Measurements from ENCODE around the gene AP3M1. TPM values are rescaled to one million over a fixed set of nuclear protein-coding genes. Genes with fewer than 3 reads are reported as not detected.

Gene AP3M1
- total RNA-seq, 4 donors from 2014 or later, result 23.0 to 26.1 (median 24.3) TPM

DNA sequence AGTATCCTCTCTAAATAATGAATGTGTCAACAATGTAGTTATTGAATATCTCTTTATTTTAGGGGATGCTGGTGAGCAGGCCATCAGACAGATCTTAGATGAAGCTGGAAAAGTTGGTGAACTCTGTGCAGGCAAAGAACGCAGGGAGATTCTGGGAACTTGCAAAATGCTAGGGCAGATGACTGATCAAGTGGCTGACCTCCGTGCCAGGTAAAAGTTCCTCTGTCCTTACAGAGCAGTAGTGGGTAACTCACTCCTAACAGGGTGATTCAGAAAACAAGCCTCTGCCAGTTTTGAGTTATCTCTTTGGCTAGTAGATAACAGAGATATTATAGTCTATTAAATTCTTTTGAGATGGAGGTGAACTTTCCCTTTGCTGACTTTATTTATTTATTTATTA lies 67.3 kb downstream of the AP3M1 start:
- no peak for DNase-seq
- Histone ChIP-seq H3K27me3 (no peaks in the 10 kb centered on the region), H3K36me3 (peaks cover 0 to 47% (median 3%) of the 10 kb centered on the region in 3 donors), H3K4me3 (no peak overlapping the region), H3K4me1 (peaks cover 0 to 27% (median 0%) of the 10 kb centered on the region in 3 donors), H3K9me3 (no peaks in the 10 kb centered on the region), H3K27ac (no peak overlapping the region)
- TF ChIP-seq POLR2A (IDR thresholded peaks at IDR 0.05), result no peak
- TF ChIP-seq, protein P1, sequence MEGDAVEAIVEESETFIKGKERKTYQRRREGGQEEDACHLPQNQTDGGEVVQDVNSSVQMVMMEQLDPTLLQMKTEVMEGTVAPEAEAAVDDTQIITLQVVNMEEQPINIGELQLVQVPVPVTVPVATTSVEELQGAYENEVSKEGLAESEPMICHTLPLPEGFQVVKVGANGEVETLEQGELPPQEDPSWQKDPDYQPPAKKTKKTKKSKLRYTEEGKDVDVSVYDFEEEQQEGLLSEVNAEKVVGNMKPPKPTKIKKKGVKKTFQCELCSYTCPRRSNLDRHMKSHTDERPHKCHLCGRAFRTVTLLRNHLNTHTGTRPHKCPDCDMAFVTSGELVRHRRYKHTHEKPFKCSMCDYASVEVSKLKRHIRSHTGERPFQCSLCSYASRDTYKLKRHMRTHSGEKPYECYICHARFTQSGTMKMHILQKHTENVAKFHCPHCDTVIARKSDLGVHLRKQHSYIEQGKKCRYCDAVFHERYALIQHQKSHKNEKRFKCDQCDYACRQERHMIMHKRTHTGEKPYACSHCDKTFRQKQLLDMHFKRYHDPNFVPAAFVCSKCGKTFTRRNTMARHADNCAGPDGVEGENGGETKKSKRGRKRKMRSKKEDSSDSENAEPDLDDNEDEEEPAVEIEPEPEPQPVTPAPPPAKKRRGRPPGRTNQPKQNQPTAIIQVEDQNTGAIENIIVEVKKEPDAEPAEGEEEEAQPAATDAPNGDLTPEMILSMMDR (IDR thresholded peaks at IDR 0.05), result no peak
- intact Hi-C loops (cut with DNase I), result no loop called here
- 83 to 84% methylated on average over 2 of the region's 2 CpGs for WGBS, 2 donors

DNA sequence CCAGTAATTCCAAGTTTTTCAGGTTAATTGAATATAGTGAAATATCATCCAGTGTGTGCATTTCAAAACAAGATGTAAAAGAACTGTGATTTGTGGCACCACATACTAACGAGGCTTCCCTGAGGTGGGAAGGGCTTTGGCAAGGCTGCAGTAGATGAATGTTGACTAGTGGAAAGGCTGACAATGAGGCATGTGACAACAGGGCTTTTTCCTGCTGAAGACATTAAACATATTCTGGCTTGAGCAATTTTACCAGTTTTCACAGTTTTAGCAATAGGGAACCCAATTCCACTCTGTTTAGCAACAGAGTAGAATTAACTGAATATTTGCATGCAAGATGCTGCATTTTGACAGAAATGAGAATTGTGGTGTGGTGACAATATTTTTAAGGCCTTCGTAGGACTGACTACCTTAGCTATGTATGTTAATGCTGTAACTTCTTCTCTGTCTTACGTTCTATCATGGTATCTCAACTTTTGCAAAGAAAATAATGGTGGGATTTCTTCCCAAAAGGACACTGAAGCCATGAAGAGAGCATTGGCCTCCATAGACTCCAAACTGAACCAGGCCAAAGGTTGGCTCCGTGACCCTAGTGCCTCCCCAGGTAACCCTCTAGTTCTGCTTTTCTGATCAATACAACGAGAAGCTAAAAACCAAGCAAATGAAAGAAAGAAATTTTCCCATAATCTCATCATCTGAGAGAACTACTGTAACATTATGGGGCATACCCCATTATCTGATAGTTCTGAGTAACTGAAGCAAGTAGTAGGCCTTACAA lies 68.5 kb downstream of the AP3M1 start:
- H3K27ac ChIP-seq, result no peak overlapping the region
- H3K9me3 ChIP-seq, result no peaks in the 10 kb centered on the region
- peaks cover 0 to 44% (median 3%) of the 10 kb centered on the region in 3 donors for H3K36me3 ChIP-seq
- H3K27me3 ChIP-seq, result no peaks in the 10 kb centered on the region
- DNase-seq, result no peak
- WGBS, 2 donors, result 68 to 73% methylated on average over 5 of the region's 5 CpGs
- H3K4me1 ChIP-seq, result peaks cover 0 to 27% (median 0%) of the 10 kb centered on the region in 3 donors
- H3K4me3 ChIP-seq, result no peak overlapping the region
- intact Hi-C loops (cut with DNase I), result no loop called here
- no peak for TF ChIP-seq POLR2A (IDR thresholded peaks at IDR 0.05)
- TF ChIP-seq, protein P1 (IDR thresholded peaks at IDR 0.05), result no peak

DNA sequence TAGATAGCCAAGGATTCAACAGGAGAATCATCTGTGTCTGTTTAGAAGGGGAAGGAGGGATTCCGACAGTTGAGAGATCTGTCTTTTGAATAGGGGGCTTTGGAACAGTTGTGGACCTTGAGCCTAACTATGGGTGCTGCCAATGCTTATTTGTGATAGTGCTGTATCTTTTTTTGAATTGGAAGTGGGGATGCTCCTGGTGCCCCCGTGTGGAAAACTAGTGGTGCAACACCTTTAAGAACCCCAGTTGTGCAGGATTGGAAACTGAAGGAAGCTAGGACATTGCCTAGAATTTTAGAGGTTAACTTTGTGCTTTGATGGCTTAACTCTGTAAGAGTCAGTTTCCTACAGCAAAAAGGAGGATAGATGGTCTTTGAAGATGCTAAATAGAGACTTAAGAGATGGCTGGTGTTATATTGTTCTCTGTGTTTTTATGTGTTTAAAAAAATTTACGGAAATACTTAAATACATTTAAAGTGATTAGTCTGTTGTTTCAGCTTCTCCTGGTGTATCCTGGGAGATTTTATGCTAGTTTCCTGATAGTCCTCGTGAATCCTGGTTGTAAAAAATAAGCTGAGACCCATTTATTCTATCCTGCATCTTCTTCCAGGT lies 69.3 kb downstream of the AP3M1 start:
- Histone ChIP-seq H3K4me1 (peaks cover 0 to 27% (median 0%) of the 10 kb centered on the region in 3 donors), H3K9me3 (no peaks in the 10 kb centered on the region), H3K27me3 (no peaks in the 10 kb centered on the region), H3K36me3 (peaks cover 0 to 47% (median 3%) of the 10 kb centered on the region in 3 donors), H3K4me3 (no peak overlapping the region), H3K27ac (peak overlapping the region in 1 of 4 donors; percentile 24)
- DNase-seq, result no peak
- intact Hi-C loops (cut with DNase I), result no loop called here
- TF ChIP-seq, protein P1 (IDR thresholded peaks at IDR 0.05), result peak; percentile 33 to 80 (median 64)
- no peak for TF ChIP-seq POLR2A (IDR thresholded peaks at IDR 0.05)
- WGBS, 2 donors, result 53 to 56% methylated on average over 4 of the region's 4 CpGs

DNA sequence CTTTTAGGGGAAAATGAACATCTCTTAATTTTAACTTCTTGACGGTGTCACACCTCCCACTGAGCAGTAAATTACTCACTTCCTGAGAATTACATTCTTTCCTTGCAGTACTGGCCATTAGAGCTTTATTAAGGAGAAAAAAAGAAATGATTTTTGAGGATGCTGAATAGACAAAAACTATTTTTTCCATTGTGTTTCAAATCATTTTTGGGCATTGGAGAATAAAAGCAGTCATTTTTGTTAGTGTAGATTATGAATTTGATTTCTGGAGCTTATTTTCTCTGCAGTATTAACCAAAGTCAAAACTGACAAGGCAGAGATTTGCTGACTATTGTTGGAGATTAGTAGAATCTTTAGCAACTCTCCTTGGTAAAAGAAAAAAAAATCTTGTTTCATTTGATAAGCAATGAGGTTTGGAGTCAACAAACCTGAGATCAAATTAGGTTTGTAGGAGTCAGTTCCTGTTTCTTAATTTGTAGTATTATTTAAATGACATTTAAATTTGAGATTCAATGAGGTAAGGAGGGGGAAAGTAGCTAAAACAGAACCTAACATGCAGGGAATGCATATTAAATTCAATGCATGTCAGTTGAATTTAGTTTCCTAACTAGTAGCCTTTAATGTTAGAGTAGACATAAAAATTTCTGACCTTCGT lies 70.6 kb downstream of the AP3M1 start:
- no peak for TF ChIP-seq POLR2A (IDR thresholded peaks at IDR 0.05)
- TF ChIP-seq, protein P1 (IDR thresholded peaks at IDR 0.05), result no peak
- DNase-seq, result no peak
- H3K27me3 ChIP-seq, result no peaks in the 10 kb centered on the region
- no peak overlapping the region for H3K27ac ChIP-seq
- H3K4me3 ChIP-seq, result no peak overlapping the region
- peaks cover 0 to 49% (median 3%) of the 10 kb centered on the region in 3 donors for H3K36me3 ChIP-seq
- no peaks in the 10 kb centered on the region for H3K9me3 ChIP-seq
- peaks cover 0 to 18% (median 0%) of the 10 kb centered on the region in 3 donors for H3K4me1 ChIP-seq
- 47 to 50% methylated on average over 2 of the region's 2 CpGs for WGBS, 2 donors
- intact Hi-C loops (cut with DNase I), result loop anchor here (10.0 kb wide), 1 partner anchor 115 kb away; no protein-coding TSS in a partner anchor

All from esophagus squamous epithelium (tissue), 5 donors.